Osteocyte (in vitro differentiated cells): ENCODE results near the gene FOXK2. TPM values are rescaled to one million over a fixed set of nuclear protein-coding genes. Genes with fewer than 3 reads are reported as not detected.
"Not testable (repeated sequence)": the region's sequence is repeated elsewhere in the genome, so short reads cannot be mapped to it uniquely, and the experiment has no call there.

Experiments used
- DNase-seq: peaks from one replicate; pipeline ENCODE4 v3.0.0; 2021; ENCODE audit warnings: mixed read lengths; ENCODE audit not compliant: unreplicated experiment; ENCODE audit errors: extremely low spot score
- H3K27ac Mint-ChIP-seq: one replicate; pipeline ENCODE4 v1.8.0; 2021; ENCODE audit warnings: mild to moderate bottlenecking, mixed read lengths; ENCODE audit not compliant: unreplicated experiment
- H3K27me3 Mint-ChIP-seq: one replicate; pipeline ENCODE4 v1.8.0; 2021; ENCODE audit warnings: mixed read lengths; ENCODE audit not compliant: unreplicated experiment
- H3K36me3 Mint-ChIP-seq: one replicate; pipeline ENCODE4 v1.8.0; 2021; ENCODE audit warnings: mixed read lengths; ENCODE audit not compliant: unreplicated experiment
- H3K4me1 Mint-ChIP-seq: one replicate; pipeline ENCODE4 v1.8.0; 2021; ENCODE audit warnings: mixed read lengths; ENCODE audit not compliant: unreplicated experiment
- H3K4me3 Mint-ChIP-seq: one replicate; pipeline ENCODE4 v1.8.0; 2021; ENCODE audit warnings: mild to moderate bottlenecking, moderate library complexity, mixed read lengths; ENCODE audit not compliant: unreplicated experiment
- H3K9me3 Mint-ChIP-seq: one replicate; pipeline ENCODE4 v1.8.0; 2021; ENCODE audit warnings: mixed read lengths; ENCODE audit not compliant: unreplicated experiment
- CTCF ChIP-seq: fragments of 200-600 bp; sonication (generic); IDR thresholded peaks from 2 replicates; pipeline ENCODE4 v1.5.0; 2021; ENCODE audit warnings: antibody characterized with exemption, mild to moderate bottlenecking, moderate library complexity
- total RNA-seq: library from RNA; stranded (reverse); gene quantifications from 2 replicates; pipeline ENCODE4 v1.2.1, GENCODE V29; 2021

Gene FOXK2
- total RNA-seq, 1 donor from 2014 or later: 65.1 TPM

- TF ChIP-seq CTCF: no peak
- Mint-ChIP-seq H3K27ac (no peak overlapping the region), H3K9me3 (no peaks in the 10 kb centered on the region), H3K36me3 (peaks cover 5% of the 10 kb centered on the region), H3K4me3 (no peak overlapping the region), H3K4me1 (peaks cover 31% of the 10 kb centered on the region), H3K27me3 (no peaks in the 10 kb centered on the region)
- DNase-seq: no peak
Measured at GRCh38 chr17:82560252-82560642, 40.7 kb downstream of the FOXK2 start.

GRCh38 chr17:82560802-82561428 is 41.4 kb downstream of the FOXK2 start:
- H3K4me1 Mint-ChIP-seq: peaks cover 35% of the 10 kb centered on the region
- H3K27ac Mint-ChIP-seq: peak overlapping the region; percentile 38
- peaks cover 8% of the 10 kb centered on the region for H3K36me3 Mint-ChIP-seq
- H3K27me3 Mint-ChIP-seq: no peaks in the 10 kb centered on the region
- DNase-seq: no peak
- TF ChIP-seq CTCF: no peak
- H3K9me3 Mint-ChIP-seq: no peaks in the 10 kb centered on the region
- H3K4me3 Mint-ChIP-seq: no peak overlapping the region

- no peaks in the 10 kb centered on the region for H3K9me3 Mint-ChIP-seq
- H3K27ac Mint-ChIP-seq: peak overlapping the region; percentile 38
- H3K4me3 Mint-ChIP-seq: no peak overlapping the region
- H3K4me1 Mint-ChIP-seq: peaks cover 35% of the 10 kb centered on the region
- no peak for DNase-seq
- H3K27me3 Mint-ChIP-seq: no peaks in the 10 kb centered on the region
- TF ChIP-seq CTCF: no peak
- H3K36me3 Mint-ChIP-seq: peaks cover 8% of the 10 kb centered on the region
Measured at GRCh38 chr17:82561429-82562035, 42.0 kb downstream of the FOXK2 start.

- not testable (repeated sequence) for H3K36me3 Mint-ChIP-seq, H3K4me3 Mint-ChIP-seq, H3K27ac Mint-ChIP-seq, DNase-seq, H3K27me3 Mint-ChIP-seq, H3K9me3 Mint-ChIP-seq
- H3K4me1 Mint-ChIP-seq: peaks cover 36% of the 10 kb centered on the region
Measured at GRCh38 chr17:82562718-82563220, 43.2 kb downstream of the FOXK2 start.

GRCh38 chr17:82563318-82563717 is 43.8 kb downstream of the FOXK2 start:
- Mint-ChIP-seq H3K4me3 (no peak overlapping the region), H3K9me3 (no peaks in the 10 kb centered on the region), H3K27me3 (no peaks in the 10 kb centered on the region), H3K36me3 (peaks cover 12% of the 10 kb centered on the region), H3K4me1 (peaks cover 40% of the 10 kb centered on the region), H3K27ac (peak overlapping the region; percentile 57)
- no peak for DNase-seq
- no peak for TF ChIP-seq CTCF

- not testable (repeated sequence) for H3K9me3 Mint-ChIP-seq, H3K27ac Mint-ChIP-seq, DNase-seq, H3K4me3 Mint-ChIP-seq, H3K27me3 Mint-ChIP-seq
- Mint-ChIP-seq H3K36me3 (peaks cover 13% of the 10 kb centered on the region), H3K4me1 (peaks cover 44% of the 10 kb centered on the region)
Measured at GRCh38 chr17:82563745-82564144, 44.2 kb downstream of the FOXK2 start.
